ENCODE measurements around the gene SMYD4. TPM values are rescaled to one million over a fixed set of nuclear protein-coding genes. Genes with fewer than 3 reads are reported as not detected.

SMYD4 gene
- total RNA-seq, 1 donor, result 10.1 TPM

DNA sequence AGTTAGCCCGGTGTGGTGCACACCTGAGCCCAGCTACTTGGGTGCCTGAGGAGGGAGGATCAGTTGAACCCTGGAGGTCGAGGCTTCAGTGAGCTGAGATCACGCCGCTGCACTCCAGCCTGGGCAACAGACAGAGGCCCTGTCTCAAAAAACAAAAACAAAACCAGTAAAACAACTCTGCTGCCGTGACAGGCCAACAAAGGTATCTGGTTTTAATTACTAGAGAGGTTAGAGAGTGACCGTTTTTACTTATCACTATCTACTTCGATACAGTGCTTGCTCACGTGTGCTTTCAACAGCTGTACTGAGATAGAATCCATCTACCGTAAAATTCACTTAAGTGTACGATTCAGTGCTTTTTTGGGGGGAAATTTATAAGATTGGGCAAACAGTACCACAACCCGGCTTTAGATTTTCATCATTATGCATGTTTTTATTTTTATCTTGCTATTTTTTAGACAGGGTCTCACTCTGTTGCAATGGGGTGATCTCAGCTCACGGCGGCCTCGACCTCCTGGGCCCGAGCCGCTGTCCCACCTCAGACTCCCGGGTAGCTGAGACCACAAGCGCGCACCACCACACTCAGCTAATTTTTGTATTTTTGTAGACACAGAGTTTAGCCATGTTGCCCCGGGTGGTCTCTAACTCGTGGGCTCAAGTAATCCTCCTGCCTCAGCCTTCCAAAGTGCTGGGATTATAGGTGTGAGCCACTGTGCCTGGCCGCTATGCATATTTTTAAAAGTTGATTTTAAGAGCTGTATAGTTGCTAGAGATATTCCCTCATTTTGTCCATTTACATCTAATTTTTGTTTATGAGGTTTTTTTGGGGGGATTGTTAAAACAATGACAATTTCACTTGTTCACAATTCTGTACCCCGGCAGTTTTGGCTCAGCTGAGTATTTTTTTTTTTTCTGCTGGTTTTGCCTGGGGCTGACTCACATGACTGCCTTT is 36.9 kb downstream of the SMYD4 start:
- peak overlapping the region; percentile 46 for H2AFZ ChIP-seq (ENCODE audit: low read length)
- peaks cover 6% of the 10 kb centered on the region for H3K4me1 ChIP-seq (ENCODE audit: insufficient read depth, low read length)
- no peaks in the 10 kb centered on the region for H3K9me3 ChIP-seq (ENCODE audit: low read depth, low read length)
- H3K4me2 ChIP-seq (ENCODE audit: insufficient read depth, low read length), result no peak overlapping the region
- H3K27ac ChIP-seq (ENCODE audit: low read depth, low read length), result no peak overlapping the region
- no peak for DNase-seq (ENCODE audit: insufficient read length, low spot score, missing footprints)
- no peaks in the 10 kb centered on the region for H3K79me2 ChIP-seq (ENCODE audit: insufficient read depth, low read length)
- no peaks in the 10 kb centered on the region for H3K36me3 ChIP-seq (ENCODE audit: insufficient read depth, low read length)
- TF ChIP-seq, protein P1, sequence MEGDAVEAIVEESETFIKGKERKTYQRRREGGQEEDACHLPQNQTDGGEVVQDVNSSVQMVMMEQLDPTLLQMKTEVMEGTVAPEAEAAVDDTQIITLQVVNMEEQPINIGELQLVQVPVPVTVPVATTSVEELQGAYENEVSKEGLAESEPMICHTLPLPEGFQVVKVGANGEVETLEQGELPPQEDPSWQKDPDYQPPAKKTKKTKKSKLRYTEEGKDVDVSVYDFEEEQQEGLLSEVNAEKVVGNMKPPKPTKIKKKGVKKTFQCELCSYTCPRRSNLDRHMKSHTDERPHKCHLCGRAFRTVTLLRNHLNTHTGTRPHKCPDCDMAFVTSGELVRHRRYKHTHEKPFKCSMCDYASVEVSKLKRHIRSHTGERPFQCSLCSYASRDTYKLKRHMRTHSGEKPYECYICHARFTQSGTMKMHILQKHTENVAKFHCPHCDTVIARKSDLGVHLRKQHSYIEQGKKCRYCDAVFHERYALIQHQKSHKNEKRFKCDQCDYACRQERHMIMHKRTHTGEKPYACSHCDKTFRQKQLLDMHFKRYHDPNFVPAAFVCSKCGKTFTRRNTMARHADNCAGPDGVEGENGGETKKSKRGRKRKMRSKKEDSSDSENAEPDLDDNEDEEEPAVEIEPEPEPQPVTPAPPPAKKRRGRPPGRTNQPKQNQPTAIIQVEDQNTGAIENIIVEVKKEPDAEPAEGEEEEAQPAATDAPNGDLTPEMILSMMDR (IDR thresholded peaks at IDR 0.05; ENCODE audit: extremely low read depth, low read depth, low read length), result no peak
- H4K20me1 ChIP-seq (ENCODE audit: insufficient read depth, low read length), result no peaks in the 10 kb centered on the region
- no peaks in the 10 kb centered on the region for H3K27me3 ChIP-seq (ENCODE audit: insufficient read depth, low read length)
- H3K4me3 ChIP-seq (ENCODE audit: insufficient read depth, low read length), result no peak overlapping the region

DNA sequence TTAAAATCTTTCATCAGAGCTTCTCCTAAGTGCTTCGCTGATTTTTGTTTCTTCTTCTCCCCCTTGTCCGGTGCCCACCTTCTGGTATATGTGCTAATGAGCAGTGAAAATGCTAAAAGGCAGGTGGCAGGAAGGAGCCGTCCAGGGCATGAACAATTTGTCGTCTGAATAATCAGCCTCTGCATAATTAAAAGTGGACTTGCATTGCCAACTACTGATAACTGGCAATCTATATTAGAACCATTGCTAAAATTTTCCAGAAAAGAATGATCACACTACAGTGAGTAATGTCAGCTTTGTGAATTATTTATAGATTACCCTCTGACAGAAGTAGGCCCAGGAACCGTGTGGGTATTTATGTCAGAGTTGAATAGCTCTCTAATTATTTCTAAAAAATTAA is 39.8 kb downstream of the SMYD4 start:
- H2AFZ ChIP-seq (ENCODE audit: low read length), result no peak overlapping the region
- TF ChIP-seq, protein P1 (IDR thresholded peaks at IDR 0.05; ENCODE audit: extremely low read depth, low read depth, low read length), result no peak
- H3K4me2 ChIP-seq (ENCODE audit: insufficient read depth, low read length), result no peak overlapping the region
- H3K9me3 ChIP-seq (ENCODE audit: low read depth, low read length), result no peaks in the 10 kb centered on the region
- H3K36me3 ChIP-seq (ENCODE audit: insufficient read depth, low read length), result peaks cover 11% of the 10 kb centered on the region
- no peaks in the 10 kb centered on the region for H3K27me3 ChIP-seq (ENCODE audit: insufficient read depth, low read length)
- peaks cover 19% of the 10 kb centered on the region for H3K4me1 ChIP-seq (ENCODE audit: insufficient read depth, low read length)
- H4K20me1 ChIP-seq (ENCODE audit: insufficient read depth, low read length), result no peaks in the 10 kb centered on the region
- no peak for DNase-seq (ENCODE audit: insufficient read length, low spot score, missing footprints)
- no peaks in the 10 kb centered on the region for H3K79me2 ChIP-seq (ENCODE audit: insufficient read depth, low read length)
- H3K4me3 ChIP-seq (ENCODE audit: insufficient read depth, low read length), result no peak overlapping the region
- peak overlapping the region; percentile 17 for H3K27ac ChIP-seq (ENCODE audit: low read depth, low read length)

DNA sequence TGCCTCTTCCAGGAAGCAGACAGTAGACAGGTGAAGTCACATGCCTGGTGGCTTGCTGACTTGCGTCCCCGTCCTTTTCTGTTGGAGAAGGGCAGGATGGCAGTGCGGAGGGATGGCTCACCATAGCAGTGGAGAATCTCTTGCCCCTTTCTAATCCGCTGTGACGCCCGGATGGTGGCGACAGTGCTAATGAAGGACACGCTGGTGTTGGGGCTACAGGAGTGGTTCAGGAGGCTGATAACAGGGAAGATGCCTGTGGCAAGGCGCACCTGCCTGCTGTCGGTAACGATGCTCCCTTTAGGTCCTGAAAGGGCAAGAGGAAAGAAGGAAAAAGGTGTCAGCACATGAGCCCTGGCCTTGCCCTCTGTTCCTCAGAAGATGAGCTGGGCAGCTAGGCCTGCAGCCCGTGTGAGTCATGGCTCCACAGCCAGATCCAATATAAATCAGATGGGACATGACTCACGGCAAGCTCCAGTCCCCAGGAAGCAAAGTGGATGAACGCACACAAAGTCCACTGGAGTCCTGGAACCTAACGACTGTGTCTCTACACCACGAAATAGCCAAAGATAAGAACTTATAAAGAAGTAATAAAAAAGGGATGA is 42.3 kb downstream of the SMYD4 start:
- H3K27ac ChIP-seq (ENCODE audit: low read depth, low read length), result peak overlapping the region; percentile 76
- no peaks in the 10 kb centered on the region for H3K9me3 ChIP-seq (ENCODE audit: low read depth, low read length)
- TF ChIP-seq, protein P1 (IDR thresholded peaks at IDR 0.05; ENCODE audit: extremely low read depth, low read depth, low read length), result no peak
- peaks cover 11% of the 10 kb centered on the region for H3K36me3 ChIP-seq (ENCODE audit: insufficient read depth, low read length)
- peak; percentile 98 for DNase-seq (ENCODE audit: insufficient read length, low spot score, missing footprints)
- no peaks in the 10 kb centered on the region for H4K20me1 ChIP-seq (ENCODE audit: insufficient read depth, low read length)
- peak overlapping the region; percentile 3 for H3K4me3 ChIP-seq (ENCODE audit: insufficient read depth, low read length)
- no peaks in the 10 kb centered on the region for H3K79me2 ChIP-seq (ENCODE audit: insufficient read depth, low read length)
- H3K4me2 ChIP-seq (ENCODE audit: insufficient read depth, low read length), result peak overlapping the region; percentile 28
- H2AFZ ChIP-seq (ENCODE audit: low read length), result peak overlapping the region; percentile 28
- peaks cover 35% of the 10 kb centered on the region for H3K4me1 ChIP-seq (ENCODE audit: insufficient read depth, low read length)
- no peaks in the 10 kb centered on the region for H3K27me3 ChIP-seq (ENCODE audit: insufficient read depth, low read length)

DNA sequence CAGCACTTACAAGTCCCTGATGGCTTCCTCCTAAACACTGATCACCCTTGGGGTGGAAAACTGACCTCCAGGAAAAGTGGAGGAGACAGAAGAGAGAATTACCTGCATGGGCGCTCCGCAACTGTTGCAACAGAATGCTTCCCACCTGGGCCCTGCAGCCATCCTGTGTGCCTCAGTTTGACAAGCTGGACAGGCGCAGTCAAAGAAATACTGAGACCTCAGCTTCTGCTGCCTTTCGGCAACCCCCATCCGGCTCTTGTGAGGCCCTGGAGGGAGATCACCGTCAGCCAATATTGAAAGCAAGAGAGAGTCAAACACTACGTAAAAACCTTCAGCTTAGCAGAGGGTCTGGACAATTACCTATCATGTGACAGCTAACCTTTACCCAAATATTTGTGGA is 43.0 kb downstream of the SMYD4 start:
- H3K4me1 ChIP-seq (ENCODE audit: insufficient read depth, low read length), result peaks cover 39% of the 10 kb centered on the region

More for the DNA sequence above, 43.0 kb downstream of the SMYD4 start:
- no peaks in the 10 kb centered on the region for H3K9me3 ChIP-seq (ENCODE audit: low read depth, low read length)
- H3K27me3 ChIP-seq (ENCODE audit: insufficient read depth, low read length), result no peaks in the 10 kb centered on the region
- no peak overlapping the region for H3K4me2 ChIP-seq (ENCODE audit: insufficient read depth, low read length)
- H3K79me2 ChIP-seq (ENCODE audit: insufficient read depth, low read length), result no peaks in the 10 kb centered on the region
- TF ChIP-seq, protein P1 (IDR thresholded peaks at IDR 0.05; ENCODE audit: extremely low read depth, low read depth, low read length), result no peak
- H3K36me3 ChIP-seq (ENCODE audit: insufficient read depth, low read length), result peaks cover 11% of the 10 kb centered on the region
- no peak for DNase-seq (ENCODE audit: insufficient read length, low spot score, missing footprints)
- no peak overlapping the region for H3K4me3 ChIP-seq (ENCODE audit: insufficient read depth, low read length)
- no peak overlapping the region for H2AFZ ChIP-seq (ENCODE audit: low read length)
- no peaks in the 10 kb centered on the region for H4K20me1 ChIP-seq (ENCODE audit: insufficient read depth, low read length)
- H3K27ac ChIP-seq (ENCODE audit: low read depth, low read length), result peak overlapping the region; percentile 25

Measured in osteoblast (primary cell).